Panc1 (cell line): ENCODE data around the gene KAT7. TPM values are rescaled to one million over a fixed set of nuclear protein-coding genes. Genes with fewer than 3 reads are reported as not detected.

ENCODE experiments used
- ATAC-seq: fragments of 200-7000 bp; cut with Tn5 transposase; 2 replicates; pipeline ENCODE4 v1.9.1; 2020; ENCODE audit warnings: mild to moderate bottlenecking, moderate library complexity
- BruUV-seq: library from RNA; stranded (reverse); fragments of 400-500 nt; replicated peaks from 2 replicates; lab custom pipeline; 2021; lab: Mats Ljungman, UMichigan
- CTCF ChIA-PET: fragments of 300-600 bp; sonication (Branson Sonifier 250); formaldehyde crosslinking; loops from one replicate; lab custom pipeline; 2022; ENCODE audit warnings: antibody characterized with exemption; lab: Charles Lee
- POLR2A ChIA-PET: fragments of 300-600 bp; sonication (Branson Sonifier 250); formaldehyde crosslinking; loops from one replicate; lab custom pipeline; 2022; ENCODE audit warnings: antibody characterized with exemption; lab: Charles Lee
- DNase-seq: peaks from one replicate; pipeline ENCODE4 v3.0.0-alpha.2; 2010; ENCODE audit warnings: low read depth, low spot score
- H3K27ac ChIP-seq: 2 replicates; pipeline ENCODE4 v1.5.1; 2011; ENCODE audit warnings: mild to moderate bottlenecking, low read length, inconsistent platforms
- H3K27me3 ChIP-seq: fragments of 200-500 bp; sonication (Bioruptor generic); 2 replicates; pipeline ENCODE4 v1.6.0; 2014; ENCODE audit warnings: low read length, inconsistent platforms; ENCODE audit not compliant: control insufficient read depth, insufficient read depth
- H3K36me3 ChIP-seq: fragments of 200-500 bp; sonication (Bioruptor generic); 2 replicates; pipeline ENCODE4 v1.5.1; 2014; ENCODE audit warnings: inconsistent platforms, mild to moderate bottlenecking, low read length, moderate library complexity; ENCODE audit not compliant: control insufficient read depth, insufficient read depth
- H3K4me1 ChIP-seq: 2 replicates; pipeline ENCODE4 v1.5.1; 2011; ENCODE audit warnings: inconsistent platforms, mild to moderate bottlenecking, low read length, moderate library complexity; ENCODE audit not compliant: control insufficient read depth, insufficient read depth
- H3K4me3 ChIP-seq, 2 experiments: 2 replicates each; pipeline ENCODE4 v1.5.1; 2011 to 2012; ENCODE audit warnings: low read depth in 2 of 2, low read length in 2 of 2, mild to moderate bottlenecking in 2 of 2, inconsistent platforms in 1 of 2, moderate library complexity in 1 of 2
- H3K9me3 ChIP-seq: fragments of 200-500 bp; sonication (Bioruptor generic); 2 replicates; pipeline ENCODE4 v1.5.1; 2014; ENCODE audit warnings: low read depth, mild to moderate bottlenecking, inconsistent platforms, low read length, moderate library complexity; ENCODE audit not compliant: control insufficient read depth, insufficient read depth
- CTCF ChIP-seq: fragments of 450-650 bp; IDR thresholded peaks from 2 replicates; pipeline ENCODE4 v1.5.1; 2017; ENCODE audit warnings: mild to moderate bottlenecking
- POLR2AphosphoS5 ChIP-seq: IDR thresholded peaks from 2 replicates; pipeline ENCODE4 v1.6.1; 2012; ENCODE audit warnings: mild to moderate bottlenecking, low read depth, low read length, moderate library complexity
- REST ChIP-seq, 2 experiments: IDR thresholded peaks; 2 replicates each; pipeline ENCODE4 v1.6.1; 2011 to 2012; ENCODE audit warnings: low read depth in 2 of 2, control low read depth in 1 of 2, low read length in 1 of 2, mild to moderate bottlenecking in 1 of 2, moderate library complexity in 1 of 2; ENCODE audit not compliant: insufficient read depth in 1 of 2
- SIN3A ChIP-seq: IDR thresholded peaks from 2 replicates; pipeline ENCODE4 v1.6.1; 2012; ENCODE audit warnings: low read depth, mild to moderate bottlenecking, low read length, moderate library complexity, borderline replicate concordance; ENCODE audit not compliant: insufficient read depth
- TCF7L2 ChIP-seq: IDR thresholded peaks from 2 replicates; pipeline ENCODE4 v1.6.1; 2011; ENCODE audit warnings: mild to moderate bottlenecking, low read depth, low read length, inconsistent platforms
- in situ Hi-C: cut with HindIII; loops from 2 replicates; pipeline ENCODE4 v1.10.0; 2016; ENCODE audit warnings: low sequenced_read_pairs, low pct_unique_long_range_greater_than_20kb
- intact Hi-C: fragments of 100-400 bp; cut with micrococcal nuclease; formaldehyde crosslinking; loops from one replicate; pipeline ENCODE4 v1.10.0; 2022; ENCODE audit not compliant: unreplicated experiment
- total RNA-seq: library from RNA; stranded (reverse); gene quantifications from one replicate; pipeline ENCODE4 v1.2.1, GENCODE V29; 2021; ENCODE audit not compliant: unreplicated experiment

Gene KAT7
- total RNA-seq, 1 experiment from 2014 or later = 69.0 TPM

GRCh38 chr17:49819138-49819537 is 30.7 kb downstream of the KAT7 start:
- no TSS peak for BruUV-seq
- Histone ChIP-seq H3K4me1 (no peaks in the 10 kb centered on the region), H3K36me3 (peaks cover 29% of the 10 kb centered on the region), H3K27me3 (no peaks in the 10 kb centered on the region), H3K4me3 (no peak overlapping the region), H3K27ac (no peak overlapping the region), H3K9me3 (no peaks in the 10 kb centered on the region)
- in situ Hi-C loops = no loop called here
- ChIA-PET CTCF (no interaction called here), POLR2A (no interaction called here)
- intact Hi-C loops = no loop called here
- ATAC-seq = no peak
- DNase-seq = no peak
- TF ChIP-seq CTCF (no peak), REST (IDR thresholded peaks at IDR 0.05; ENCODE audit: insufficient read depth in 1 of 2, low read depth in 2 of 2, low read length in 1 of 2) (no peak), POLR2AphosphoS5 (no peak), SIN3A (no peak), TCF7L2 (no peak)

GRCh38 chr17:49819651-49820050 is 31.2 kb downstream of the KAT7 start:
- ChIA-PET CTCF (no interaction called here), POLR2A (no interaction called here)
- H3K9me3 ChIP-seq = no peaks in the 10 kb centered on the region
- H3K27me3 ChIP-seq = no peaks in the 10 kb centered on the region
- H3K4me3 ChIP-seq = no peak overlapping the region
- TF ChIP-seq SIN3A (no peak), TCF7L2 (no peak), REST (IDR thresholded peaks at IDR 0.05; ENCODE audit: insufficient read depth in 1 of 2, low read depth in 2 of 2, low read length in 1 of 2) (no peak), CTCF (no peak)
- intact Hi-C loops (no loop called here), in situ Hi-C loops (no loop called here)
- no peak overlapping the region for H3K27ac ChIP-seq
- no peak for DNase-seq
- no peak for ATAC-seq
- H3K4me1 ChIP-seq = no peaks in the 10 kb centered on the region
- H3K36me3 ChIP-seq = peaks cover 26% of the 10 kb centered on the region
- BruUV-seq = no TSS peak
